ENCODE results near the gene WNT7B. TPM values are rescaled to one million over a fixed set of nuclear protein-coding genes. Genes with fewer than 3 reads are reported as not detected.

WNT7B gene
- total and polyA plus RNA-seq, 5 experiments from 2014 or later = not detected

DNA sequence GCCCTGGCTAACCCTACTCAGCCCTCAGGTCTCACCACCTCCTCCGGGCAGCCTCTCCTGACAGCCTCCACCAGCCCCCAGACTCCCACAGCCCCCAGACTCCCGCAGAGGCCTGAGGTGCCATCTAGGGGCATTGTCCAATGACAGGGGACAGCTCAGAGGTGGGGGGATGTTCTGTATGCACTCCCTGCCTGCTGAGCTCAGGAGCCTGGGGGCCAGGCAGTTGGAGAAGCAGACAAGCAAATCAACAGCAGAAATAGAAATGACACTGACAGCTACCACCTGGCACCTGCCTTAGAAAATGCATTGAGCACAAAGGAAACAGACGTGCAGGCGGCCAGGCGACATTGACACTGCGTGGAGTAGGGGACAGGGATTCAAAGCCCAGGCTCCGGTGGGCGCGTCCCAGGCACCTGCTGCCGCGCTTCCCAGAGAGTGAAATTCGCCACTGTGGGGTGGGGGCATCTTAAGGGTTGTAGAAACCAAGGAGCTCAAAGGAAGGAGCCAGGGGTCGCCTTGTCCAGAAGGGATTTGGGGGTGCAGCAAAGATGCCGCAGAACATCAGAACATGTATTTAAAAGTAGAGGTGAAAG is 22.5 kb upstream of the WNT7B start:
- Mint-ChIP-seq H3K27ac (peak overlapping the region in 3 of 10 donors; percentile 19 to 56 (median 38)), H3K4me3 (no peak overlapping the region), H3K27me3 (no peaks in the 10 kb centered on the region), H3K36me3 (no peaks in the 10 kb centered on the region), H3K9me3 (no peaks in the 10 kb centered on the region), H3K4me1 (peaks cover 5 to 24% (median 14%) of the 10 kb centered on the region in 4 donors)
- POLR2A ChIA-PET = no interaction called here
- no peak for ATAC-seq
- DNase-seq = peak in 1 of 10 donors; percentile 31

DNA sequence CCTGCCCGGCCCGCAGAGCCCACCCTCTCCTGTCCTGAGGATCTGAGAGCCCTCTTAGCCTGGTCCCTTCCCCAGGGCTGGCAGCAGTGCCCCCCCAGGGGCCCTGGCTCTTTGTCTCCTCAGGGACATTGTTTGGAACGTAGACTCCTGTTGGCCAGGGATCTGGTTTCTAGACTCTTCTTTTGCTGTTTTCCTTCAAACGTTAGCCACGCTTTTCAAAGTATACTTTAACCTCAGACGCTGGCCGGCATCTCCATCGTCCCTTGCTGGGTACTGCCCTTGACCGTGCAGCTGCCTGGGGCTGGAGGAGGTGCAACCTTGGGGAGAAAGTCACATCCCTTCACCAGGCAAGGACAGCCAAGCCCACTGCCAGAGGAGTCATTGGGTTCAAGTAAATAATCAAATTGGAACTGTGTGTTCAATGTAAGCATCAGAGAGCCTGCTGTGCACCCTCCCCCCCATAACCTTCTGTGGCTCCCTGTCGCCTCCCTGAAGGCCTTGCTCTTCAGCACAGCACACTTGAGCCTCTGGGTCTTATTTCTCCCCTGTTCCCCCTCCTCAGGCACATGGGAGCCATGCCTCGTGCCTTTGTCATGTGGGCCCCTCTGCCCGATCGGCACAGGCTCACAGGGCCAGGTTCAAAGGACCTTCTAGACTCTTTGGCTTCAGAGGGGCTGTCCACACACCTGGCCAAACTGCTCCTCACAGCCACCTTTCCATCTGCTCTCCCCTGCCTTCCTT is 21.8 kb upstream of the WNT7B start:
- peak in 1 of 10 donors; percentile 28 for DNase-seq
- Mint-ChIP-seq H3K27ac (peak overlapping the region in 1 of 10 donors; percentile 70), H3K27me3 (peaks cover 0 to 3% (median 0%) of the 10 kb centered on the region in 5 donors), H3K9me3 (no peaks in the 10 kb centered on the region), H3K36me3 (no peaks in the 10 kb centered on the region), H3K4me1 (peaks cover 6 to 21% (median 8%) of the 10 kb centered on the region in 4 donors), H3K4me3 (peak overlapping the region in 1 of 10 donors; percentile 38)
- ATAC-seq = no peak
- POLR2A ChIA-PET = interaction anchor here (3.0 kb wide), 1 partner anchor 37 kb away, joined by 13 read pairs; no protein-coding TSS in a partner anchor

DNA sequence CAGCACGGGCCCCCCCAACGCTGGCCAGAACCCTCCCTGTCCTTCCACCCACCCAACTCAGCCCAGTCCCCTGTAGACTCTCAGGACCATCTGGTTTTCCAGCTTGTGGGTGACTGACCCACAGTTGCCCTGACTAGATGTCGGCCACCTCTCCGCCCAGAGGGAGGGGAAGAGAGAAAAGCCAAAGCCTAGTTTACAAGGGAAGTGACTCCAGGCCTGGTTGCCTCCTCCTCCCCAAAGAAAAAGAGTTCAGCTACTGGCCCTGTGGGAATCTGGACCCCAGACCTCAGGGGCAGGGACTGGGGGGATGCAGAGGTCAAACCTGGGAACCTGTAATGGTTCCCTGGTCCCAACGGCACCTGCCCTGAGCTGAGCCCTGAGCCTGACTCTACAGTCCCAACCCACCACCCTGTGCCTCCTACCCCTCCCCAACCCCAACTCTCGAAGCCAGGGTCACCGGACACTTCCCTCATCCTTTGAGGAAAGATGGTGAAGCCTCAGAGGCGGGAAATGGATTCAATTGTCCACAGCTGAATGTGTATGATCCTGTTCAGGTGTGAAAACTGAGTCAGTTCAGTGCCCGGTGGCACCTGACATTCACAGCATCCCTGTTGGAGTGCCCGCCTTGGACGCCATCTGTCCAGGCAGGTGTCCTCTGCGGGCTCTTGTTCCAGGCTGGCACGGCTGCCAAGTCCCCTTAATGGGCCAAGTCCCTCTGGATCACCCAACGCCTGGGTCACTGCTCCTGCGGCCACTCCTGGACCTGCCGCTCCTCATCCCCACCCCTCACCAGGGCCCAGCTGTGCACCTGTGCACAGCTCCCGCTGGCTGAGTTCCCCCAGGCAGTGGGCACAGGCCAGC is 21.0 kb upstream of the WNT7B start:
- Mint-ChIP-seq H3K27me3 (peaks cover 0 to 3% (median 0%) of the 10 kb centered on the region in 5 donors), H3K27ac (peak overlapping the region in 3 of 10 donors; percentile 31 to 76 (median 68)), H3K36me3 (no peaks in the 10 kb centered on the region), H3K4me1 (peaks cover 6 to 21% (median 10%) of the 10 kb centered on the region in 4 donors), H3K9me3 (no peaks in the 10 kb centered on the region), H3K4me3 (peak overlapping the region in 1 of 10 donors; percentile 16)
- ATAC-seq (no peak), DNase-seq (peak in 1 of 10 donors; percentile 13)
- POLR2A ChIA-PET = interaction anchor here (0.6 to 3.0 kb wide), 2 partner anchors 38 to 118 kb away, joined by 3 to 13 read pairs; no protein-coding TSS in a partner anchor

DNA sequence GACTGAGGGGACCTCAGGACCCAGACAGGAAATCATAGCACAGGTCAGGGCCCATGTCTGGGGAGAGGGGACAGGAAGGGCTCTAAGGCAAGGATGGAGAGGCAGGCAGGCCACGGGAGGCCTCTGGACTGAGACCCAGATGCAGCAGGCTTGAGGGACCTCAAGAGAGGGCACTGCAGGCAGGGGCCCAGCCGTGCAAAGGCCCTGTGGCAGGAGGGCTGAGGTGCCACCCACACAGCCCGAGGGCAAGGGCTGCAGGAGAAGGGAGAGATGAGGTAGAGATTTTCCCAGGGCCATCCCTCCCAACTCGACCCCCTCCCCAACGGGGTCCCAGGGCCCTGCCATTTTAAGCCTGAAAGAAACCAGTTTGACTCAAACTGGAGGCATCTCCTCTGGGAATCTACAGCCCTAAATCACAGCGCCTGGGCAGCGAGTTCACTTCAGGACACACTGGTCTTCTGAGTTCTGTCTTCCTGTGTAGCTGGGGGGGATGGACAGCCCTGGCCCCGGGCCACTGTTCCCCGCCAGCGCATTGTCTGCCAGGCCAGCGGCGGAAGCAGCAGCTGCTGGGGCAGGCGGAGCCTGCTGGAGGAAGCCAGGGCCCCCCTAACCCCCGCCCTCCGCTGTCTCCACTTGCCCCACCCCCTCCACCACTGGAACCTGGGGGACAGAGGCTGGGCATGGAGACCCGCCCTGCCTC is 20.3 kb upstream of the WNT7B start:
- Mint-ChIP-seq H3K27me3 (peaks cover 0 to 3% (median 0%) of the 10 kb centered on the region in 5 donors), H3K4me1 (peaks cover 6 to 21% (median 10%) of the 10 kb centered on the region in 4 donors), H3K9me3 (no peaks in the 10 kb centered on the region), H3K36me3 (no peaks in the 10 kb centered on the region), H3K27ac (peak overlapping the region in 1 of 10 donors; percentile 62), H3K4me3 (peak overlapping the region in 3 of 10 donors; percentile 19 to 39 (median 31))
- peak in 3 of 10 donors; percentile 13 to 64 (median 28) for DNase-seq
- peak; percentile 67 to 68 for ATAC-seq
- POLR2A ChIA-PET = interaction anchor here (0.6 to 3.0 kb wide), 3 partner anchors 9 to 119 kb away, joined by 3 to 13 read pairs (median 12); no protein-coding TSS in a partner anchor

DNA sequence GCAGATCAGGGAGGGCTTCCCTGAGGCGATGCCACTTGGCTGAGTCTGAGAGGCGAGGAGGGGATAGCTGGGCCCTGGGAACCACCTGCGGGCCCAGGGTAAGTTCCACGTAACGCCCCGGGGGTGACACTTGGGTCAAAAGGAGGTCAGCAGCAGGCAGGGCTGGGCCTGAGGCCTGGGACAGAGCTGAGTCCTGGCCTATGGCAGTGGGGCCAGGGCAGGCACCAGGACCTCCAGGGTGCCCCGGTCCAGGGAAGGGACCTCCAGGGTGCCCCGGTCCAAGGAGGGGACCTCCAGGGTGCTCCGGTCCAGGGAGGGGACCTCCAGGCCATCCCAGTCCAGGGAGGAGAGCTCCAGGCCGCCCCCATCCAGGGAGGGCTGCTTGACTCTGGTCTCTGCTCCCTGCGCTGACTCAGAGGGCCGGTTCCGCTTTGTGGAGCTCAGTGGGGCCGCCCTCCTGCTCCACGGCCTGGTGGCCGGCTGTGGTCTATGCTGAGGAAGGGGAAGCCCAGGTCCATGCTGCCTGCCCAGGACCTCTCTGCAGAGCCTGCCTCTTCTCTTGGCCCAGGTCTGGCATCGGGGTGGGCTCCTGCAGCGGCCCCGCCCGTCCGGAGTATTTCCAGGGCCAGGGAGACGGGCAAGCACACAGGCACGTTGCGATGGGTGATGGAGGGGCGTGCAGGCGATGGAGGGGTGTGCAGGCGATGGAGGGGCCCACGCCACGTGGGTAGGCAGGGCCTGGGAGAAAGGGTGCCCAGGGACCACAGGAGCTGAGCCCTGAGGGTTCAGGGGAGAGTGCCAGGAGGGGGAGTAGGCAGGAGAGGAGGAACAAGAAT is 19.5 kb upstream of the WNT7B start:
- H3K4me3 Mint-ChIP-seq = peak overlapping the region in 2 of 10 donors; percentile 19 to 39
- peak in 1 of 10 donors; percentile 61 for DNase-seq
- no peak for ATAC-seq

DNA sequence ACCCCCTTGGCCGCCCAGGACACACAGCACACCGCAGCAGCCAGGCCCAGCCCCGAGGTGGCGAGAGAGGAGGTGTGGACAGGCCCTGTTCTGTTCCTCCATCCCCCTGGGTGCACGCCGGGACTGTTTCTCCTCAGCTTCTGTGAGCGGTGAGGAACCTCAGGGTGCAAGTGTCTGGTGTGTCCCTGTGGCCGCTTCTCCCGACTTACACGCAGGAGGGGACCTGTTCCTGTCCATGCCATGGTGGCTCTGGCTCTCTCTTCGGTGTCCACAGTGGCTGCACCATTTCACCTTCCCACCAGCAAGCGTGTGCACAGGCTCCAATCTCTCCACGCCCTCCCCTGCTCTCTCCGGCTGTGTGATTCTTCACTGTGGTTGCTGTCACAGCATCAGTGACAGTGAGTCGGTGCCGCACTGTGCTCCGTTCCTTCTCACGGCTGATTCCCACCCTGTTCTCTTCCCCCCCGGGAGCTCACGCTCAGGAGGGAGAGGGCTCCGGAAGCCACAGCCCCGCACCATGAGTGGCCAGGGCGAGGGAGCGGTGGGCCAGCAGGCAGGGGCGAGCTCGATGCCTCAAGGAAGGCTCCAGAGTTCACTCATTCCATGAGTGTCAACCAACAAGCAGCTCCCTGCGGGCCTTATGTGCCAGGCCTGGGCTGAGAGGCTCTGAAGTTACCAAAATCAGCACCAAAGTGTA is 18.6 kb upstream of the WNT7B start:
- H3K27me3 Mint-ChIP-seq = peaks cover 0 to 3% (median 0%) of the 10 kb centered on the region in 5 donors
- DNase-seq (peak in 1 of 10 donors; percentile 52), ATAC-seq (no peak)
- H3K27ac Mint-ChIP-seq = peak overlapping the region in 2 of 10 donors; percentile 16 to 87
- no peaks in the 10 kb centered on the region for H3K9me3 Mint-ChIP-seq
- no peaks in the 10 kb centered on the region for H3K36me3 Mint-ChIP-seq
- peaks cover 6 to 21% (median 10%) of the 10 kb centered on the region in 4 donors for H3K4me1 Mint-ChIP-seq
- H3K4me3 Mint-ChIP-seq = no peak overlapping the region
- POLR2A ChIA-PET = interaction anchor here (1.1 to 3.0 kb wide), 5 partner anchors 11 to 121 kb away, joined by 3 to 13 read pairs (median 5); no protein-coding TSS in a partner anchor

More for the DNA sequence above, 19.5 kb upstream of the WNT7B start:
- POLR2A ChIA-PET = interaction anchor here (1.1 to 3.0 kb wide), 4 partner anchors 10 to 120 kb away, joined by 4 to 13 read pairs (median 8); no protein-coding TSS in a partner anchor
- Mint-ChIP-seq H3K4me1 (peaks cover 6 to 21% (median 10%) of the 10 kb centered on the region in 4 donors), H3K9me3 (no peaks in the 10 kb centered on the region), H3K27ac (peak overlapping the region in 4 of 10 donors; percentile 16 to 66 (median 62)), H3K36me3 (no peaks in the 10 kb centered on the region), H3K27me3 (peaks cover 0 to 3% (median 0%) of the 10 kb centered on the region in 5 donors)

DNA sequence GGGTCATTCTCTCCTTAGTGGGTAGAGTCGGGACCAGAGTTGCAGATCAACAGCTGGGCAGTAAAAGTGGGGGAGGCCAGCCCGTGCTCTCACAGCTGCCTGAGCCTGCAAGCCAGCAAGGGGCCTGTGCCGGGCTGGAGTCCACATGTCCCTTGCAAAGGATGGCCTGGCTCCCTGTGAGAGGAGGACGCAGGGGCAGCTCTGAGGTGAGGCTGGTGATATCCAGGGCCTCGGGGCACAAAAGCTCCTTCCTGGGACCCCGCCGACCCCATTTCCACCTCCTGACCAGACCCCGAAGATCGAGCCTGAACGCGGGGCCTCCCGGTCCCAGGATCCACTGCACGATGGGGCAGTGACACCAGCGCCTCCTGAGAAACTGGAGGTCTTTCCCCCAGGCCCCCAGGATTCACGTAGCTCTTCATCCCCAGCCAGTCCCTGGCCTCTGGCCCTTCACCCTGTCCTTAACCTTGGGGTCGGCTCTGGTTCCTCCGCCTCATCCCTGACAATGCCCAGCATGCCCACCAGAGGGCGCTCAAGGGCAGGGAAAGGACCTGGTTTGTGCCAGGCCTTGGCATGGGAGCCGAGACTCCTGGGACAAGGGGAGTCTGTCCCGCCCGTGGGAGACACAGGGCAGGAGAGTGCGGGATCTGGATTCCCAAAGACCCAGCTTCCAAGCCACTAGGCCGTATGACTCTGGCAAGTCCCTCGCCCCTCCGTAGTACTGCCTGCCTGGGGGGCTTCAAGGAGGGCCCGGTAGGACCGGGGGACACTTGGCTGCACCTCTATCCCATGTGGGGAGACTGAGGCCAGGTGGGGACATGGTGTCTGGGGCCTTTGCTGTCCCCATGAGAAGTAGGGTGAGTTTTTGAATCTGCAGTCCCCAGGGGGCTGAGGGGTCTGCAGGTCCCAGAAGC is 17.8 kb upstream of the WNT7B start:
- Mint-ChIP-seq H3K27ac (peak overlapping the region in 2 of 10 donors; percentile 50 to 64), H3K4me3 (peak overlapping the region in 2 of 10 donors; percentile 5 to 54), H3K36me3 (no peaks in the 10 kb centered on the region), H3K4me1 (peaks cover 6 to 21% (median 10%) of the 10 kb centered on the region in 4 donors), H3K9me3 (no peaks in the 10 kb centered on the region), H3K27me3 (peaks cover 0 to 3% (median 0%) of the 10 kb centered on the region in 5 donors)
- POLR2A ChIA-PET = interaction anchor here (0.9 to 2.5 kb wide), 5 partner anchors 11 to 123 kb away, joined by 3 to 12 read pairs (median 4); no protein-coding TSS in a partner anchor
- peak; percentile 75 to 87 for ATAC-seq
- DNase-seq = peak; percentile 55 to 86 (median 78)

DNA sequence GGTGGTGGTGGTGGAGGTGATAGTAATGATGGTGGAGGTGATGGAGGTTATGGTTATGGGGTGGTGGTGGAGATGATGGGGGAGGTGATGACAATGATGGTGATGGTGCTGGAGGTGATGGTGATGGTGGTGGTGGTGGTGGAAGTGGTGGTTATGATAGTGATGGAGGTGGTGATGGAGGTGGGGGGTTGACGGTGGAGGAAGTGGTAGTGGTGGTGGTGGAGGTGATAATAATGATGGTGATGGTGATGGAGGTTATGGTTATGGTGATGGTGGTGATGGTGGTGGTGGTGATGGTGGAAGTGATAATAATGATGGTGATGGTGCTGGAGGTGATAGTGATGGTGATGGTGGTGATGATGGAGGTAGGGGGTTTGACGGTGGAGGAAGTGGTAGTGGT is 16.9 kb upstream of the WNT7B start:
- H3K9me3 Mint-ChIP-seq = no peaks in the 10 kb centered on the region

DNA sequence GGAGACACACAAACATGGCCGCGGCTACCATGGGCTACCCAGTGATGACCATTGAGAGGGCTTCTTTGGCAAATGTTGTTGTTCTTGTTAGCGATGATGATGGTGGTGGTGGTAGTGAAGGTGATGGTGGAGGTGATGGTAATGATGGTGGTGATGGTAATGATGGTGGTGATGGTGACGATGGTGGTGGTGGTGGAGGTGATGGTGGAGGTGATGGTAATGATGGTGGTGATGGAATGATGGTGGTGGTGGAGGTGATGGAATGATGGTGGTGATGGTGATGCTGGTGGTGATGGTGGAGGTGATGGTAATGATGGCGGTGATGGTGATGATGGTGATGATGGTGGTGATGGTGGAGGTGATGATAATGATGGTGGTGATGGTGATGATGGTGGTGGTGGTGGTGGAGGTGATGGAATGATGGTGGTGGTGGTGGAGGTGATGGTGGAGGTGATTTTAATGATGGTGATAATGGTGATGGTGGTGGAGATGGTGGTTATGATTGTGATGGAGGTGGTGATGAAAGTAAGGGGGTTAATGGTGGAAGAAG is 16.3 kb upstream of the WNT7B start:
- POLR2A ChIA-PET = no interaction called here
- ATAC-seq = no peak
- H3K27ac Mint-ChIP-seq = peak overlapping the region in 2 of 10 donors; percentile 6 to 58

More for the DNA sequence above, 16.9 kb upstream of the WNT7B start:
- Mint-ChIP-seq H3K27me3 (peaks cover 0 to 3% (median 0%) of the 10 kb centered on the region in 5 donors), H3K27ac (peak overlapping the region in 3 of 10 donors; percentile 20 to 58 (median 57)), H3K36me3 (no peaks in the 10 kb centered on the region), H3K4me3 (no peak overlapping the region), H3K4me1 (peaks cover 6 to 21% (median 10%) of the 10 kb centered on the region in 4 donors)
- DNase-seq (no peak), ATAC-seq (no peak)
- POLR2A ChIA-PET = interaction anchor here (1.0 kb wide), 2 partner anchors 121 to 122 kb away, joined by 3 to 4 read pairs; no protein-coding TSS in a partner anchor

More for the DNA sequence above, 16.3 kb upstream of the WNT7B start:
- Mint-ChIP-seq H3K36me3 (no peaks in the 10 kb centered on the region), H3K4me1 (peaks cover 6 to 21% (median 10%) of the 10 kb centered on the region in 4 donors), H3K9me3 (no peaks in the 10 kb centered on the region), H3K4me3 (no peak overlapping the region), H3K27me3 (peaks cover 0 to 3% (median 0%) of the 10 kb centered on the region in 5 donors)
- DNase-seq = no peak

Data from naive thymus-derived CD8-positive, alpha-beta T cell (primary cell).